Thyroid gland (tissue), 4 donors: Measurements from ENCODE around the gene OR10J1.

Experiments used
- CTCF ChIP-seq, 6 experiments: fragments of 200-600 bp in 3 of 6; fragments of 450-650 bp in 3 of 6; sonication (generic) in 3 of 6; IDR thresholded peaks; one replicate each; pipeline ENCODE4 v1.5.1; 2016 to 2019; ENCODE audit warnings: antibody characterized with exemption in 6 of 6, mild to moderate bottlenecking in 2 of 6, inconsistent platforms in 1 of 6, moderate library complexity in 1 of 6
- POLR2A ChIP-seq, 2 donors: fragments of 450-650 bp; IDR thresholded peaks; one replicate each; pipeline ENCODE4 v1.6.1; 2017; ENCODE audit warnings: antibody characterized with exemption in 2 of 2, mild to moderate bottlenecking in 2 of 2, moderate library complexity in 1 of 2

GRCh38 chr1:159443066-159443750 lies 3.7 kb downstream of the OR10J1 start:
- TF ChIP-seq POLR2A (IDR thresholded peaks at IDR 0.05) (no peak), CTCF (IDR thresholded peaks at IDR 0.05) (no peak)
